DND-41 (cell line): ENCODE results near the gene NKPD1.

Experiments
- EZH2 ChIP-seq: IDR thresholded peaks from 3 replicates; pipeline ENCODE4 v1.6.1; 2012; ENCODE audit warnings: borderline replicate concordance, low read depth, mild to moderate bottlenecking, moderate library complexity, low read length, inconsistent platforms; ENCODE audit not compliant: severe bottlenecking
- TF ChIP-seq, protein P1 (sequence below): IDR thresholded peaks from 2 replicates; pipeline ENCODE4 v1.5.1; 2012; ENCODE audit warnings: borderline replicate concordance, low read length, moderate library complexity, mild to moderate bottlenecking; ENCODE audit not compliant: poor library complexity, severe bottlenecking; ENCODE audit errors: extremely low read depth

- TF ChIP-seq, protein P1, sequence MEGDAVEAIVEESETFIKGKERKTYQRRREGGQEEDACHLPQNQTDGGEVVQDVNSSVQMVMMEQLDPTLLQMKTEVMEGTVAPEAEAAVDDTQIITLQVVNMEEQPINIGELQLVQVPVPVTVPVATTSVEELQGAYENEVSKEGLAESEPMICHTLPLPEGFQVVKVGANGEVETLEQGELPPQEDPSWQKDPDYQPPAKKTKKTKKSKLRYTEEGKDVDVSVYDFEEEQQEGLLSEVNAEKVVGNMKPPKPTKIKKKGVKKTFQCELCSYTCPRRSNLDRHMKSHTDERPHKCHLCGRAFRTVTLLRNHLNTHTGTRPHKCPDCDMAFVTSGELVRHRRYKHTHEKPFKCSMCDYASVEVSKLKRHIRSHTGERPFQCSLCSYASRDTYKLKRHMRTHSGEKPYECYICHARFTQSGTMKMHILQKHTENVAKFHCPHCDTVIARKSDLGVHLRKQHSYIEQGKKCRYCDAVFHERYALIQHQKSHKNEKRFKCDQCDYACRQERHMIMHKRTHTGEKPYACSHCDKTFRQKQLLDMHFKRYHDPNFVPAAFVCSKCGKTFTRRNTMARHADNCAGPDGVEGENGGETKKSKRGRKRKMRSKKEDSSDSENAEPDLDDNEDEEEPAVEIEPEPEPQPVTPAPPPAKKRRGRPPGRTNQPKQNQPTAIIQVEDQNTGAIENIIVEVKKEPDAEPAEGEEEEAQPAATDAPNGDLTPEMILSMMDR = no peak
- TF ChIP-seq EZH2 = no peak
Observed at GRCh38 chr19:45128806-45129205, 32.0 kb downstream of the NKPD1 start.
